ENCODE measurements around the gene PLPP2.

DNA sequence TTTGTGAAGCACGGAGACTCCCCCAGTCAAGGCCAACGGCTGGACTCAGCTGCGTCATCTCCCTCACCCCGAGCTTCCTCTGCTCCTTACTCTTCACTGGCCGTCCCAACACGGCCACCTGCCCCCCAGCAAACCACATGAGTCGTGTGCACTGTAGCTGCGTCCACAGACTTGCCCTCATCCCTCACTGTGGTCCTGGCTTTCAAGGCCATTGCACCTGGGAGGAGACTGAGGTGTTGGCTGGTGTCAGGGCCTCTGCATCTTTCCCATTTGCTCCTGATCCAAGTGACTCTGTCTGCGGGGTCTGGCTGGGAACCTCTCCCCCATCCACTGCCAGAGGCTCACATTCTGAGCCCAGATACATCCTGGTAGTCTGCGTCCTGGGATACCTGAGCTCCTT lies 11.5 kb downstream of the PLPP2 start:
- TF ChIP-seq YY1 (IDR thresholded peaks at IDR 0.05; ENCODE audit: insufficient read depth, insufficient read length) (no peak), ZNF274 (IDR thresholded peaks at IDR 0.05; ENCODE audit: low read depth, low read length) (no peak)

Data from NT2/D1 (cell line).